Activated CD8-positive, alpha-beta memory T cell treated with anti-CD3 and anti-CD28 coated beads for 48 hours (primary cell): ENCODE data around the gene OR4D1.

Source experiments
- DNase-seq, 3 experiments: peaks; one replicate each; pipeline ENCODE4 v3.0.0-alpha.2; 2020; ENCODE audit warnings: low read depth in 2 of 3, low spot score in 2 of 3

OR4D1 gene

DNA sequence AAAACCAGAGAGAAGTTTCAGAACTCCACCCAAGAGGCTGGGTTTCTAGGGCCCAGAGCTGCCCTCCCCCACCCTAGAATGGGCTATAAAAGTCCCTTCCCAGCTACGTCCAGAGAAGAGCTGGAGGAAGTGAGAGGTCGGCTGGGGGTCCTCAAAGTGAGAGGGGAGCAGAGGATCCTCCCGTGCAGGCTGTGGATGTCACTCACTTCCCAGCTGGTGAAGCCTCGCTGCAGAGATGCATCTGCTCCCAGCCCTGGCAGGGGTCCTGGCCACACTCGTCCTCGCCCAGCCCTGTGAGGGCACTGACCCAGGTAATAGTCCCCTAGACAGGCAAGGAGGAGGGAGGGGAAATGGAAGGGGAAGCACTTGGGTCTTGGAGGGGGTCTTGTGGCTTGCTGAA is 44.4 kb downstream of the OR4D1 start, which contains the start of gene EPX:
EPX (plus strand) TSS at position 115 of the 400 bp plus-strand sequence; CDS start at position 236, 121 bp downstream.
- no peak for DNase-seq

DNA sequence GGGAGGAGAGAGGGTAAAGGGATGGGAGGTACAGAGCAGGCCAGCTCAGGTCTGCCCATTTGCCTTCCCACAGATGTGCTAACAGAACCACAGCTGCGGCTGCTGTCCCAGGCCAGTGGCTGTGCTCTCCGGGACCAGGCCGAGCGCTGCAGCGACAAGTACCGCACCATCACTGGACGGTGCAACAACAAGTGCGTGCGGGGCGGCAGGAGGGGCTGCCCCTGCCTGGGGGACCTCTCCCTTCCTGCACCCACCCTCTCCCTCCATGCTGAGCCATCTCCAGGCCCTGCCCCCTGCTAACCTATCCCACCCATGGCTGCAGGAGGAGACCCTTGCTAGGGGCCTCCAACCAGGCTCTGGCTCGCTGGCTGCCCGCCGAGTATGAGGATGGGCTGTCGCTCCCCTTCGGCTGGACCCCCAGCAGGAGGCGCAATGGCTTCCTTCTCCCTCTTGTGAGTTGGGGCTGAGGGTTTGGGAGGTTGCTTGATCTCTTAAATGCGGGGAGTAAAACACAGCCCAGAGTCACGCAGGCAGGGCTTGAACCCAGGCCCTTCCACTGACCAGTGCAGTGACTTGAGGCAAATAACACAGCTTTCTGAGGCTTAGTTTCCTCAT is 45.6 kb downstream of the OR4D1 start:
- no peak for DNase-seq

DNA sequence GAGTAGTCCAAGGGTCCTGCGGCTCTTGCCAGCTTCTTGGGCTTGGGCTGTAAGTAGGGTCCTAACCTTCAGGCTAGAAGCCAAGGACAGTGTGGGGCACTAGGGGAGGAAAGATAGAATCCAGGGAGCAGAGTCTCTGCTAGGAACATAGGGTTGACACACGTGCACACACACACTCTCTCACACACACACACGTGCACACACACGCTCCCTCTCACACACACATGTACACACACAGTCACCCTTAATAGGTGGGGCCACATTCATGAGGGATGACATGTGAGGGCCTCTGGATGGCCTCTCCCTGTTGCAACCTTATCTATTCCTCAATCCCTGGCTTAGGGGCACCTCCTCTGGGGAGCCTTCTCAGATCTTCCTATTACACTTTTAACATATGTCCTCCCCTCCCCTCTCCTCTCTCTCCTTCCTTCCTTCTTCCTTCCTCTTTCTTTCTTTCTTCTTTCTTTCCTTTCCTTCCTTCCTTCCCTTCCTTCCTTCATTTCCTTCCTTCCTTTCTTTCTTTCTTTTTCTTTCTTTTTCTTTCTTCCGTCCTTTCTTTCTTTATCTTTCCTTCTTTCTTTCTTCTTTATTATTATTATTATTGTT is 47.4 kb downstream of the OR4D1 start:
- no peak for DNase-seq

DNA sequence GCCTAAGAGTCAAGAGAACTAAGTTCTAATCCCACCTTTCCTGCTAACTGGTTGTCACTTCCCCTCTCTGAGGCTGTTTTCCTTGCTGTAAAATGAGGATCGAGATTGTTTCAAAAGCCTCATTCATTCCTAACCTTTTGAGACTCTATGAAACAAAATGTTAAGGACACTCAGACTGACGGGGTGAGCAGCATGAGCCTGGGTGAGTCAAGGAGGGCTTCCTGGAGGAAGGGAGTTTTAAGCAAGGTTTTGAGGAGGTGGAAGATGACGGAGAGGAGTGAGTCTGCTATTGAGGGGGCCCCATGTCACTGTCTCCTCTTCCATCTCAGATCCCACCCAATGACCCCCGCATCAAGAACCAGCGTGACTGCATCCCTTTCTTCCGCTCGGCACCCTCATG is 48.4 kb downstream of the OR4D1 start:
- no peak for DNase-seq

DNA sequence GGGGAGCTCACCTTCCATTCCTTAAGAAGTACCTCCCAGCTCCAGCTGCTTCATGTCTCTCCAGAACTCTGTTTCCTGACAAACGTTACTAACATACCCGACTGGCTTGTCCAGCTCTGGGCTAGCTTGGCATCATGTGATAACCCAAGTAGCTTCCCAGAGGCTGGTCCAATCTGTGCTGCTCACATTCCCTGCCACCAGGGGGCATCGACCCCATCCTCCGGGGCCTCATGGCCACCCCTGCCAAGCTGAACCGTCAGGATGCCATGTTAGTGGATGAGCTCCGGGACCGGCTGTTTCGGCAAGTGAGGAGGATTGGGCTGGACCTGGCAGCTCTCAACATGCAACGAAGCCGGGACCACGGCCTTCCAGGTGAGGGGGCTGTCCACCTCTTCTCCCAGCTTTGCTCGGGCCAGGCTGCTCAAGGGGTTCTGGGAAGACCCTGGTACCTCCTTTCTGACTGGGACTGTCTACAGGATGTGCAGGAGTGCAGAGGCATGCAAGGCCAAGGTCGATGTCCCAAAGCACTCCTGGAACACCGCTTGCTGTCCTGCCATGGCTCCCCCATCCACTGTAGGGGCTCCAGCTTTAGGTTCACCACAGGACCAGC is 51.9 kb downstream of the OR4D1 start:
- peak; percentile 12 to 38 (median 18) for DNase-seq

DNA sequence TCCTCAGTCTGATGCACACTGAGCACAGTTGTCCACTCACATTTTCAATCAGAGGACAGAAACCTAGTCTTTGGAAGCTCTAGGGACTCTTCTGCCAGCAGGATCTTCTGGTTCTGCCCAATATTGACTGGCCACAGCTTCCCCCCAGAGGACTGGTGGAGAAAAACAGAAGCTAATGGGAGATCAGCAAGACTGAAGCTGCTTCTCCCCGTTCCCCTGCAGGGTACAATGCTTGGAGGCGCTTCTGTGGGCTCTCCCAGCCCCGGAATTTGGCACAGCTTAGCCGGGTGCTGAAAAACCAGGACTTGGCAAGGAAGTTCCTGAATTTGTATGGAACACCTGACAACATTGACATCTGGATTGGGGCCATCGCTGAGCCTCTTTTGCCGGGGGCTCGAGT is 54.7 kb downstream of the OR4D1 start:
- no peak for DNase-seq

DNA sequence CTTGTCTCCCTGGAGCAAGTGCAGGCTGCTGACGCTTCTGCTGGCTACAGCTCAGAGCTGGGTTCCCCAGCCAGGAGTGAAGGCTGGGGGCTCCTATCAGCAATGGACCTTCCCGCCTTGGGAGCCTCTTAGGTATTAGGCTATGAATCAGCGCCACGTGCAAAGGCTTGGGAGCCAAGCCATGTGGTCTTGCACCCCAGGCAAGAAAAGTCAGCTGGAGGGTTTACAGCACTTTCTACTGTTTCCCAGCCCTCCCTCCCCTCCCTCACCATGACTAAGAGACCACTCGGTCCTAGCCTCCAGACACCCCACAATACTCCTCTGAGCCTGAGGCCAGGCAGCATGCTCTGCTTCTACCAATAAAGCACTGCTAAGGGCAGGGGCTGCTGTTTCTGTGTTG is 56.6 kb downstream of the OR4D1 start:
- no peak for DNase-seq

DNA sequence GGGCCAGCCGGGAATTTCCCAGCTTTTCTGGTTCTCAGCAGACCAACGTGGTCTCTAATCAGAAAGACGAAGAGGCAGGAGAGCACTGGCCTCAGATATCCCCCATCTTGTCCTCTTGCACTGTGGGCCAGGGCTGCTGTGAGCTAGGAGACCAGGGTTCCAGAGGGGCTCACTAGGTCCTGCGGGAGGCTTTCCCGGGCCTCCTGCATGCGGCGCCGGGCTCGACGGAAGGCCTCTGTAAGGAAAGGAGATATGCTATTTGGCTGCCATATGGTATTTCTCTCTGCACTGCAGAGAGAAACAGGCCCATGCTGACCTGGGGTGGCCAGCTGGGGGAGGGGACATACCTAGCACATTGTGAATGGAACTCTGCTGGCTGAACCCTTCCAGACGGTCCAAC is 57.8 kb downstream of the OR4D1 start:
- DNase-seq, result no peak

DNA sequence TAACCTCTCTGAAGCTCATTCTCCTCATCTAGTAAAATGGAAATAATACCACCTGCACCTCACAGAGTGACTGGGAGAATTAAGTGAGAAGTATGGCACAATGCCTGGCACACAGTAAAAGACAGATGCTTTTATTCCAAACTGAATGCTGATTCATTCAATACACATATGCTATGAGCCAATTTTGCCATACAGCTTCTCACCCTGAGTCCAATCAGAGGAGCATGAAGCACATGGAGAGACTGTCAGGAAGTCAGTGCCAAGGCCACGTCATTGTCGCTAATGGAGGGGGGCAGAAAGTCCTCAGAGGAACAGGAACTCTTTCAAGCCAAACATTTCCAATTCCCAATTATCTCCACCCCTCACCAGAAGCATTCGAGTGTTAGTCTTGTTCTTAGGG is 59.3 kb downstream of the OR4D1 start:
- no peak for DNase-seq

DNA sequence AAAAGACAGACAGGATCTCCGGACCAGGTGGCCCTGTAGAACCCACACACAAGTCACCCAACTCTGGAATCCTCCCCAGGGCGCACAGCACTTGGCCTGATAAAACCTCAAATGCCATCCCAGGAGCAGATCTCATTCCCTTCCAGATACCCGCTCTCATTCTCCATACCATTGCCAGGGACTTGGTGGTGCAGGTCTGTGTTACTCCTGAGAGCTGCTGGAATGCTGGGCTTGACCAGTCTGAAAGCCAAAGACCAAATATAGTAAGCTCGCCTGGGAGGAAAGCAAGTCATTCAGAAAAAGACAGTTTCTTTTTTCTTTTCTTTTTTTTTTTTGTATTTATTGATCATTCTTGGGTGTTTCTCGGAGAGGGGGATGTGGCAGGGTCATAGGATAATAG is 60.2 kb downstream of the OR4D1 start:
- no peak for DNase-seq
